Measurements from ENCODE around the gene CD177. TPM values are rescaled to one million over a fixed set of nuclear protein-coding genes. Genes with fewer than 3 reads are reported as not detected.

Gene CD177
- total RNA-seq, result 0.25 and 0.55 TPM in 2 replicates

GRCh38 chr19:43353606-43354304 is at the start of gene CD177:
TSS of gene CD177 (plus strand) at chr19:43353686. CDS start at chr19:43353715, 29 bp downstream.

Other genes with a start within 250 kb of the CD177 start
- 3.2 and 5.0 TPM in 2 replicates for gene PSG5, start 167.2 kb upstream of the CD177 start, total RNA-seq
- 9.7 and 16.0 TPM in 2 replicates for gene PSG4, start 148.0 kb upstream of the CD177 start, total RNA-seq
- gene PSG9, start 84.2 kb upstream of the CD177 start, total RNA-seq, result 0.11 and 0.12 TPM in 2 replicates
- gene TEX101, start 61.2 kb downstream of the CD177 start, total RNA-seq, result not detected in 2 replicates
- 0.11 and 0.12 TPM in 2 replicates for gene LYPD3, start 111.9 kb downstream of the CD177 start, total RNA-seq
- gene PHLDB3, start 151.1 kb downstream of the CD177 start, total RNA-seq, result 6.4 and 11.6 TPM in 2 replicates
- gene ETHE1, start 173.5 kb downstream of the CD177 start, total RNA-seq, result 73.0 and 89.6 TPM in 2 replicates
- 0.11 and 0.37 TPM in 2 replicates for gene ZNF575, start 179.5 kb downstream of the CD177 start, total RNA-seq
- 14.4 and 20.0 TPM in 2 replicates for gene XRCC1, start 221.8 kb downstream of the CD177 start, total RNA-seq
- gene PINLYP, start 222.1 kb downstream of the CD177 start, total RNA-seq, result 2.9 and 3.4 TPM in 2 replicates
- 12.7 and 15.7 TPM in 2 replicates for gene IRGQ, start 242.4 kb downstream of the CD177 start, total RNA-seq
- gene ZNF576, start 242.9 kb downstream of the CD177 start, total RNA-seq, result 13.0 and 15.5 TPM in 2 replicates

Measured in uterine smooth muscle cell (primary cell).